CD14-positive monocyte (primary cell): Measurements from ENCODE around the gene NFKBIL1. TPM values are rescaled to one million over a fixed set of nuclear protein-coding genes. Genes with fewer than 3 reads are reported as not detected.
A peak's percentile ranks its signal among the peaks of the same experiment; 100 is the strongest.

Experiments
- DNase-seq, 3 donors: peaks; one replicate each; pipeline ENCODE4 v3.0.0-alpha.2; 2011 to 2022
- H2AFZ ChIP-seq: 2 replicates; pipeline ENCODE4 v1.6.0; 2012; ENCODE audit warnings: mild to moderate bottlenecking, low read depth, low read length, inconsistent platforms; ENCODE audit not compliant: insufficient read depth, poor library complexity, severe bottlenecking
- H3K27ac ChIP-seq, 2 donors: 1 replicate in 1 of 2; 2 replicates in 1 of 2; pipeline ENCODE4 v1.5.1; 2012 to 2013; ENCODE audit warnings: low read length in 2 of 2, control low read depth in 1 of 2, inconsistent platforms in 1 of 2, low read depth in 1 of 2, mild to moderate bottlenecking in 1 of 2
- H3K27me3 ChIP-seq, 2 donors: one replicate each; pipeline versions ENCODE4 v1.6.0 to v1.6.1; 2011 to 2013; ENCODE audit warnings: low read length in 2 of 2; ENCODE audit not compliant: control insufficient read depth in 2 of 2, insufficient read depth in 2 of 2
- H3K36me3 ChIP-seq, 2 donors: replicated peaks in 1 of 2; 1 replicate in 1 of 2; 2 replicates in 1 of 2; pipeline versions ENCODE4 v1.5.1 to v1.6.1; 2012 to 2013; ENCODE audit warnings: low read length in 2 of 2, control low read depth in 1 of 2, inconsistent platforms in 1 of 2, mild to moderate bottlenecking in 1 of 2; ENCODE audit not compliant: insufficient read depth in 2 of 2, control insufficient read depth in 1 of 2
- H3K4me1 ChIP-seq, 2 donors: 1 replicate in 1 of 2; 2 replicates in 1 of 2; pipeline versions ENCODE4 v1.5.1 to v1.6.1; 2012 to 2013; ENCODE audit warnings: low read length in 2 of 2, control low read depth in 1 of 2, inconsistent platforms in 1 of 2, mild to moderate bottlenecking in 1 of 2, moderate library complexity in 1 of 2; ENCODE audit not compliant: insufficient read depth in 2 of 2, control insufficient read depth in 1 of 2
- H3K4me2 ChIP-seq: replicated peaks from 2 replicates; pipeline ENCODE3; 2012; ENCODE audit warnings: low read length, moderate library complexity, mild to moderate bottlenecking; ENCODE audit not compliant: poor library complexity, severe bottlenecking; ENCODE audit errors: extremely low read depth
- H3K4me3 ChIP-seq, 3 experiments: fragments of 200-600 bp in 1 of 3; sonication (generic) in 1 of 3; replicated peaks in 1 of 3; 1 replicate in 2 of 3; 2 replicates in 1 of 3; pipeline ENCODE4 v1.5.1; 2011 to 2013; ENCODE audit warnings: low read length in 3 of 3, mild to moderate bottlenecking in 3 of 3, control low read depth in 2 of 3, low read depth in 2 of 3, inconsistent platforms in 1 of 3, moderate library complexity in 1 of 3
- H3K79me2 ChIP-seq: 2 replicates; pipeline ENCODE4 v1.6.0; 2012; ENCODE audit warnings: mild to moderate bottlenecking, control low read depth, inconsistent platforms, low read length, moderate library complexity; ENCODE audit not compliant: insufficient read depth
- H3K9ac ChIP-seq: 2 replicates; pipeline ENCODE4 v1.6.0; 2017; ENCODE audit warnings: low read length, mild to moderate bottlenecking; ENCODE audit not compliant: insufficient read depth, poor library complexity, severe bottlenecking
- H3K9me3 ChIP-seq, 2 donors: replicated peaks in 1 of 2; 1 replicate in 1 of 2; 2 replicates in 1 of 2; pipeline versions ENCODE4 v1.5.1 to v1.6.1; 2012 to 2013; ENCODE audit warnings: low read length in 2 of 2, control low read depth in 1 of 2; ENCODE audit not compliant: control insufficient read depth in 1 of 2, insufficient read depth in 1 of 2
- H4K20me1 ChIP-seq: 2 replicates; pipeline ENCODE4 v1.6.0; 2012; ENCODE audit warnings: mild to moderate bottlenecking, low read length, control low read depth, moderate library complexity; ENCODE audit not compliant: insufficient read depth
- H3K27ac Mint-ChIP-seq, 7 donors: one replicate each; pipeline ENCODE4 v1.8.0; 2020; ENCODE audit warnings: mild to moderate bottlenecking in 7 of 7, mixed read lengths in 7 of 7, moderate library complexity in 6 of 7, inconsistent platforms in 2 of 7
- H3K27me3 Mint-ChIP-seq, 3 donors: one replicate each; pipeline ENCODE4 v1.8.0; 2021 to 2022; ENCODE audit warnings: low read depth in 3 of 3, mild to moderate bottlenecking in 3 of 3, mixed read lengths in 3 of 3, moderate library complexity in 3 of 3, inconsistent platforms in 1 of 3
- H3K36me3 Mint-ChIP-seq, 2 donors: one replicate each; pipeline ENCODE4 v1.8.0; 2020; ENCODE audit warnings: mixed read lengths in 2 of 2, inconsistent platforms in 1 of 2, mild to moderate bottlenecking in 1 of 2
- H3K4me1 Mint-ChIP-seq: one replicate; pipeline ENCODE4 v1.8.0; 2020; ENCODE audit warnings: mild to moderate bottlenecking, mixed read lengths
- H3K4me3 Mint-ChIP-seq, 2 donors: one replicate each; pipeline ENCODE4 v1.8.0; 2020; ENCODE audit warnings: mild to moderate bottlenecking in 2 of 2, mixed read lengths in 2 of 2, moderate library complexity in 1 of 2
- H3K9me3 Mint-ChIP-seq, 7 donors: one replicate each; pipeline ENCODE4 v1.8.0; 2020 to 2022; ENCODE audit warnings: mixed read lengths in 7 of 7, mild to moderate bottlenecking in 6 of 7, moderate library complexity in 6 of 7, inconsistent platforms in 2 of 7
- CTCF ChIP-seq: fragments of 200-600 bp; IDR thresholded peaks from one replicate; pipeline ENCODE4 v1.8.0; 2022; ENCODE audit warnings: antibody characterized with exemption, mild to moderate bottlenecking
- WGBS: methylation state at CpG from one replicate; pipeline ENCODE4 v1.1.5; 2013; ENCODE audit warnings: missing lambda C conversion rate; ENCODE audit not compliant: insufficient coverage; 5-methylcytosine and 5-hydroxymethylcytosine counted together
- intact Hi-C, 2 donors: fragments of 100-400 bp; cut with micrococcal nuclease; formaldehyde crosslinking; loops; one replicate each; pipeline versions ENCODE4 v1.15.0 to v1.15.1; 2023
- polyA plus RNA-seq, 3 donors: library from polyadenylated mRNA; depleted of rRNA in 1 of 3; unstranded in 2 of 3; stranded (reverse) in 1 of 3; fragments of 300-500 nt in 2 of 3; fragments of >200 nt in 1 of 3; fragmentation: Illumina TruSeq in 2 of 3; gene quantifications; 1 replicate in 2 of 3; 2 replicates in 1 of 3; pipeline ENCODE4 v1.2.3, GENCODE V29; 2012 to 2021

Gene NFKBIL1
- polyA plus RNA-seq, 3 donors: 7.7 to 10.3 (median 8.0) TPM

- H3K27ac Mint-ChIP-seq: peak overlapping the region in 3 of 7 donors; percentile 10 to 90 (median 83)
- Histone ChIP-seq H3K79me2 (peaks cover 29% of the 10 kb centered on the region), H3K4me2 (no peak overlapping the region), H4K20me1 (peaks cover 29% of the 10 kb centered on the region), H3K9ac (no peak overlapping the region), H3K27ac (no peak overlapping the region), H3K4me1 (peaks cover 52 to 57% of the 10 kb centered on the region in 2 donors), H3K4me3 (no peak overlapping the region), H3K9me3 (no peaks in the 10 kb centered on the region), H2AFZ (no peak overlapping the region), H3K27me3 (no peaks in the 10 kb centered on the region), H3K36me3 (peaks cover 15 to 19% of the 10 kb centered on the region in 2 donors)
- H3K4me1 Mint-ChIP-seq: peaks cover 69% of the 10 kb centered on the region
- H3K4me3 Mint-ChIP-seq: peak overlapping the region in 1 of 2 donors; percentile 32
- H3K9me3 Mint-ChIP-seq: peaks cover 0 to 3% (median 0%) of the 10 kb centered on the region in 7 donors
- intact Hi-C loops: no loop called here
- peaks cover 24 to 26% of the 10 kb centered on the region in 2 donors for H3K36me3 Mint-ChIP-seq
- no peak for TF ChIP-seq CTCF
- peaks cover 1 to 5% (median 3%) of the 10 kb centered on the region in 3 donors for H3K27me3 Mint-ChIP-seq
- no peak for DNase-seq
- 99% methylated on average over 7 of the region's 9 CpGs for WGBS
These were observed 26.1 kb downstream of the NFKBIL1 start for GRCh38 chr6:31573239-31574105.

GRCh38 chr6:31574106-31575061 lies 27.0 kb downstream of the NFKBIL1 start:
- intact Hi-C loops: no loop called here
- Mint-ChIP-seq H3K9me3 (peaks cover 0 to 3% (median 0%) of the 10 kb centered on the region in 7 donors), H3K27ac (peak overlapping the region; percentile 91 to 98 (median 94)), H3K27me3 (peaks cover 1 to 5% (median 3%) of the 10 kb centered on the region in 3 donors), H3K4me3 (no peak overlapping the region), H3K4me1 (peaks cover 69% of the 10 kb centered on the region), H3K36me3 (peaks cover 31 to 35% of the 10 kb centered on the region in 2 donors)
- peaks cover 29% of the 10 kb centered on the region for H3K79me2 ChIP-seq
- H4K20me1 ChIP-seq: peaks cover 37% of the 10 kb centered on the region
- H3K4me3 ChIP-seq: peak overlapping the region in 1 of 3 experiments; percentile 97
- H3K4me2 ChIP-seq: peak overlapping the region; percentile 98
- H3K9me3 ChIP-seq: no peaks in the 10 kb centered on the region
- no peak for TF ChIP-seq CTCF
- peaks cover 18 to 25% of the 10 kb centered on the region in 2 donors for H3K36me3 ChIP-seq
- H3K27me3 ChIP-seq: no peaks in the 10 kb centered on the region
- no peak overlapping the region for H3K9ac ChIP-seq
- DNase-seq: no peak
- peak overlapping the region in 1 of 2 donors; percentile 88 for H3K27ac ChIP-seq
- H2AFZ ChIP-seq: no peak overlapping the region
- H3K4me1 ChIP-seq: peaks cover 44 to 57% of the 10 kb centered on the region in 2 donors
- 93% methylated on average over 13 of the region's 14 CpGs for WGBS
